PC-3 (cell line): Measurements from ENCODE around the gene TNC. TPM values are rescaled to one million over a fixed set of nuclear protein-coding genes. Genes with fewer than 3 reads are reported as not detected.
"Not testable (repeated sequence)": the region's sequence is repeated elsewhere in the genome, so short reads cannot be mapped to it uniquely, and the experiment has no call there.

Source experiments
- ATAC-seq: fragments of 200-7000 bp; cut with Tn5 transposase; 2 replicates; pipeline ENCODE4 v1.9.1; 2020; ENCODE audit warnings: mild to moderate bottlenecking, moderate library complexity
- BruUV-seq: library from RNA; stranded (reverse); fragments of 400-500 nt; replicated peaks from 2 replicates; lab custom pipeline; 2021; lab: Mats Ljungman, UMichigan
- CTCF ChIA-PET: fragments of 300-600 bp; sonication (Branson Sonifier 250); formaldehyde crosslinking; loops from one replicate; lab custom pipeline; 2022; ENCODE audit warnings: antibody characterized with exemption; lab: Charles Lee
- POLR2A ChIA-PET: fragments of 300-600 bp; sonication (Branson Sonifier 250); formaldehyde crosslinking; loops from one replicate; lab custom pipeline; 2022; ENCODE audit warnings: antibody characterized with exemption; ENCODE audit not compliant: unreplicated experiment; lab: Charles Lee
- DNase-seq: peaks from one replicate; pipeline ENCODE4 v3.0.0-alpha.2; 2015
- H2AFZ ChIP-seq: fragments of 300-600 bp; sonication (generic); 2 replicates; pipeline ENCODE4 v1.6.0; 2016; ENCODE audit warnings: antibody characterized with exemption, low read length
- H3F3A ChIP-seq: fragments of 300-600 bp; sonication (generic); one replicate; pipeline ENCODE4 v1.6.0; 2017; ENCODE audit warnings: antibody characterized with exemption, low read length, control low read depth, mild to moderate bottlenecking; ENCODE audit not compliant: unreplicated experiment
- H3K27ac ChIP-seq: fragments of 300-600 bp; sonication (generic); 2 replicates; pipeline ENCODE4 v1.5.1; 2016; ENCODE audit warnings: mild to moderate bottlenecking, low read length
- H3K27me3 ChIP-seq: fragments of 300-600 bp; sonication (generic); 2 replicates; pipeline ENCODE4 v1.6.1; 2016; ENCODE audit warnings: low read length, mixed read lengths
- H3K36me3 ChIP-seq: fragments of 300-600 bp; sonication (generic); 2 replicates; pipeline ENCODE4 v1.6.1; 2016; ENCODE audit warnings: low read depth, mixed run types, low read length, mixed read lengths
- H3K4me1 ChIP-seq: fragments of 300-600 bp; sonication (generic); 2 replicates; pipeline ENCODE4 v1.5.1; 2016; ENCODE audit warnings: low read length; ENCODE audit not compliant: insufficient read depth
- H3K4me2 ChIP-seq: fragments of 300-600 bp; sonication (generic); 2 replicates; pipeline ENCODE4 v1.6.0; 2016; ENCODE audit warnings: low read length
- H3K4me3 ChIP-seq: fragments of 300-600 bp; sonication (generic); 2 replicates; pipeline ENCODE4 v1.5.1; 2016; ENCODE audit warnings: mild to moderate bottlenecking, low read length, mixed read lengths
- H3K79me2 ChIP-seq: fragments of 300-600 bp; sonication (generic); 2 replicates; pipeline ENCODE4 v1.6.1; 2017; ENCODE audit warnings: low read length, mixed read lengths
- H3K9ac ChIP-seq: fragments of 300-600 bp; sonication (generic); 2 replicates; pipeline ENCODE4 v1.6.0; 2016; ENCODE audit warnings: mild to moderate bottlenecking, low read length
- H3K9me2 ChIP-seq: fragments of 300-600 bp; sonication (generic); replicated peaks from 2 replicates; pipeline ENCODE4 v1.6.1; 2016; ENCODE audit warnings: mixed run types, low read length, mixed read lengths
- H3K9me3 ChIP-seq: fragments of 300-600 bp; sonication (generic); 2 replicates; pipeline ENCODE4 v1.6.1; 2016; ENCODE audit warnings: low read length, mixed read lengths
- H4K20me1 ChIP-seq: fragments of 300-600 bp; sonication (generic); 2 replicates; pipeline ENCODE4 v1.6.1; 2016; ENCODE audit warnings: low read length, mixed read lengths
- CTCF ChIP-seq: fragments of 300-600 bp; sonication (generic); conservative IDR thresholded peaks from 2 replicates; pipeline ENCODE4 v1.5.1; 2017; ENCODE audit warnings: antibody characterized with exemption, low read depth, mild to moderate bottlenecking, low read length
- EZH2 ChIP-seq: fragments of 300-600 bp; sonication (generic); IDR thresholded peaks from one replicate; pipeline ENCODE4 v1.6.1; 2017; ENCODE audit warnings: antibody characterized with exemption, mild to moderate bottlenecking, low read length; ENCODE audit not compliant: unreplicated experiment
- EZH2phosphoT487 ChIP-seq: fragments of 300-600 bp; sonication (generic); IDR thresholded peaks from 2 replicates; pipeline ENCODE4 v1.6.1; 2018; ENCODE audit warnings: mild to moderate bottlenecking, antibody characterized with exemption, low read length, borderline replicate concordance
- intact Hi-C: fragments of 100-400 bp; cut with micrococcal nuclease; formaldehyde crosslinking; loops from 2 replicates; pipeline ENCODE4 v1.9.0; 2023
- total RNA-seq: library from RNA; depleted of rRNA; stranded (reverse); fragments of >200 nt; gene quantifications from 2 replicates; pipeline ENCODE4 v1.2.3, GENCODE V29; 2014

The TNC gene
- total RNA-seq, 1 experiment from 2014 or later: 60.1 TPM

- H3K9me3 ChIP-seq: no peaks in the 10 kb centered on the region
- ChIA-PET CTCF (no interaction called here), POLR2A (no interaction called here)
- H3K9me2 ChIP-seq: no peaks in the 10 kb centered on the region
- intact Hi-C loops: no loop called here
- H3K9ac ChIP-seq: no peak overlapping the region
- no peak for DNase-seq
- no TSS peak for BruUV-seq
- H3K4me1 ChIP-seq: no peaks in the 10 kb centered on the region
- ATAC-seq: no peak
- TF ChIP-seq CTCF (no peak), EZH2phosphoT487 (no peak)
- H3K79me2 ChIP-seq: no peaks in the 10 kb centered on the region
- H3F3A ChIP-seq: no peaks in the 10 kb centered on the region
- no peak overlapping the region for H2AFZ ChIP-seq
- H3K4me3 ChIP-seq: no peak overlapping the region
- no peaks in the 10 kb centered on the region for H4K20me1 ChIP-seq
- no peaks in the 10 kb centered on the region for H3K36me3 ChIP-seq
- H3K27me3 ChIP-seq: no peaks in the 10 kb centered on the region
- H3K4me2 ChIP-seq: no peak overlapping the region
- no peak overlapping the region for H3K27ac ChIP-seq
Measured at GRCh38 chr9:115130176-115130575, 12.2 kb upstream of the TNC start.

- intact Hi-C loops, H4K20me1 ChIP-seq, H3K9ac ChIP-seq, CTCF ChIA-PET, H2AFZ ChIP-seq, H3K27me3 ChIP-seq, DNase-seq, H3K4me2 ChIP-seq, H3K4me3 ChIP-seq, H3K79me2 ChIP-seq, ATAC-seq, H3K4me1 ChIP-seq, H3K36me3 ChIP-seq, H3K27ac ChIP-seq, H3K9me3 ChIP-seq, H3F3A ChIP-seq, BruUV-seq, H3K9me2 ChIP-seq: not testable (repeated sequence)
- POLR2A ChIA-PET: interaction anchor here (0.6 kb wide), 1 partner anchor 512 kb away, joined by 7 read pairs; no protein-coding TSS in a partner anchor
Measured at GRCh38 chr9:115128726-115129125, 10.8 kb upstream of the TNC start.

GRCh38 chr9:115127191-115127817 lies 9.3 kb upstream of the TNC start:
- H3F3A ChIP-seq: no peaks in the 10 kb centered on the region
- H3K9ac ChIP-seq: no peak overlapping the region
- ATAC-seq: no peak
- H3K36me3 ChIP-seq: no peaks in the 10 kb centered on the region
- ChIA-PET POLR2A (no interaction called here), CTCF (no interaction called here)
- no peaks in the 10 kb centered on the region for H3K4me1 ChIP-seq
- H3K9me3 ChIP-seq: no peaks in the 10 kb centered on the region
- intact Hi-C loops: no loop called here
- DNase-seq: peak; percentile 34
- H3K27me3 ChIP-seq: no peaks in the 10 kb centered on the region
- H3K9me2 ChIP-seq: no peaks in the 10 kb centered on the region
- no peak overlapping the region for H3K4me2 ChIP-seq
- BruUV-seq: no TSS peak
- no peak overlapping the region for H3K27ac ChIP-seq
- no peak overlapping the region for H3K4me3 ChIP-seq
- no peaks in the 10 kb centered on the region for H3K79me2 ChIP-seq
- no peak overlapping the region for H2AFZ ChIP-seq
- TF ChIP-seq EZH2 (no peak), CTCF (no peak), EZH2phosphoT487 (no peak)
- no peaks in the 10 kb centered on the region for H4K20me1 ChIP-seq
